K562 (cell line): Measurements from ENCODE around the gene PRSS1. TPM values are rescaled to one million over a fixed set of nuclear protein-coding genes. Genes with fewer than 3 reads are reported as not detected.
A peak's percentile ranks its signal among the peaks of the same experiment; 100 is the strongest.

Experiments used
- ATAC-seq: fragments of 200-7000 bp; cut with Tn5 transposase; 3 replicates; pipeline ENCODE4 v1.9.1; 2020; ENCODE audit warnings: moderate library complexity
- BruUV-seq: library from RNA; stranded (reverse); fragments of 400-500 nt; replicated peaks from 2 replicates; lab custom pipeline; 2021; lab: Mats Ljungman, UMichigan
- CTCF ChIA-PET: fragments of 300-600 bp; formaldehyde crosslinking; extraction: SDS; loops from one replicate; lab custom pipeline; 2021; ENCODE audit warnings: low intra/inter-chr PET ratio; lab: Yijun Ruan, JAX
- POLR2A ChIA-PET: fragments of 300-600, 350-650 bp; sonication (Branson Sonifier 250); formaldehyde crosslinking; extraction: SDS; loops from one replicate; lab custom pipeline; 2021; ENCODE audit warnings: antibody characterized with exemption, inconsistent platforms; lab: Yijun Ruan, JAX
- DNase-seq, 4 experiments: peaks; one replicate each; pipeline versions ENCODE4 v3.0.0 to v3.0.0-alpha.2; 2011 to 2018; ENCODE audit warnings: low spot score in 3 of 4, mixed read lengths in 3 of 4; ENCODE audit errors: extremely low read depth in 1 of 4
- FAIRE-seq: peaks from 2 replicates; lab custom pipeline; 2011; peaks lifted over from hg19 to GRCh38; lab: Jason Lieb, UNC
- H2AFZ ChIP-seq: 2 replicates; pipeline ENCODE4 v1.6.0; 2011; ENCODE audit warnings: low read depth, low read length, control low read depth, inconsistent platforms
- H3K27ac ChIP-seq: fragments of 200-600 bp; 3 replicates; pipeline ENCODE4 v1.8.0; 2011; ENCODE audit warnings: low read depth, mild to moderate bottlenecking, control low read depth, inconsistent platforms, low read length, moderate library complexity, mixed read lengths; ENCODE audit errors: extremely low read depth
- H3K27me3 ChIP-seq, 2 experiments: fragments of 300-600 bp in 1 of 2; 2 replicates in 1 of 2; 3 replicates in 1 of 2; pipeline versions ENCODE4 v1.6.0 to v1.8.0; 2011; ENCODE audit warnings: inconsistent platforms in 2 of 2, low read length in 2 of 2, mild to moderate bottlenecking in 1 of 2, mixed read lengths in 1 of 2, moderate library complexity in 1 of 2; ENCODE audit not compliant: control insufficient read depth in 2 of 2, insufficient read depth in 2 of 2
- H3K36me3 ChIP-seq: fragments of 300-600 bp; 3 replicates; pipeline ENCODE4 v1.8.0; 2011; ENCODE audit warnings: mild to moderate bottlenecking, low read length, inconsistent platforms; ENCODE audit not compliant: control insufficient read depth, insufficient read depth
- H3K4me1 ChIP-seq, 2 experiments: fragments of 200-600 bp in 1 of 2; replicated peaks in 1 of 2; 2 replicates in 1 of 2; 3 replicates in 1 of 2; pipeline versions ENCODE4 v1.5.1 to v1.8.0; 2011; ENCODE audit warnings: inconsistent platforms in 2 of 2, low read length in 2 of 2, mild to moderate bottlenecking in 1 of 2, mixed read lengths in 1 of 2, moderate library complexity in 1 of 2; ENCODE audit not compliant: control insufficient read depth in 2 of 2, insufficient read depth in 2 of 2
- H3K4me2 ChIP-seq: 2 replicates; pipeline ENCODE4 v1.6.1; 2011; ENCODE audit warnings: low read length, control low read depth, inconsistent platforms, mixed read lengths; ENCODE audit not compliant: insufficient read depth
- H3K4me3 ChIP-seq: fragments of 200-600 bp; sonication (generic), shearing (Covaris generic); 2 replicates; pipeline ENCODE4 v1.5.1; 2016; ENCODE audit warnings: control low read depth, inconsistent platforms
- H3K79me2 ChIP-seq: fragments of 200-600 bp; 3 replicates; pipeline ENCODE4 v1.8.0; 2011; ENCODE audit warnings: low read length, inconsistent platforms; ENCODE audit not compliant: control insufficient read depth, insufficient read depth
- H3K9ac ChIP-seq, 2 experiments: 2 replicates each; pipeline versions ENCODE4 v1.6.0 to v1.6.1; 2011; ENCODE audit warnings: low read depth in 2 of 2, low read length in 2 of 2, control low read depth in 1 of 2, inconsistent platforms in 1 of 2, mild to moderate bottlenecking in 1 of 2, mixed read lengths in 1 of 2; ENCODE audit not compliant: insufficient read depth in 1 of 2
- H3K9me1 ChIP-seq: one replicate; pipeline ENCODE4 v1.6.0; 2011; ENCODE audit warnings: inconsistent platforms, mild to moderate bottlenecking, low read length, moderate library complexity; ENCODE audit not compliant: control insufficient read depth, insufficient read depth
- H3K9me3 ChIP-seq: replicated peaks from 2 replicates; pipeline ENCODE4 v1.5.1; 2011; ENCODE audit warnings: low read depth, low read length, inconsistent platforms; ENCODE audit not compliant: control insufficient read depth, insufficient read depth
- H4K20me1 ChIP-seq: replicated peaks from 2 replicates; pipeline ENCODE4 v1.6.1; 2011; ENCODE audit warnings: low read length, inconsistent platforms, mixed read lengths; ENCODE audit not compliant: control insufficient read depth, insufficient read depth
- BCLAF1 ChIP-seq, 2 experiments: fragments of 450-650 bp in 1 of 2; IDR thresholded peaks; 2 replicates each; pipeline ENCODE4 v1.6.1; 2011 to 2017; ENCODE audit warnings: low read depth in 2 of 2, antibody characterized with exemption in 1 of 2, borderline replicate concordance in 1 of 2, low read length in 1 of 2, mild to moderate bottlenecking in 1 of 2, mixed read lengths in 1 of 2; ENCODE audit not compliant: control insufficient read depth in 1 of 2
- CREB1 ChIP-seq, 2 experiments: sonication (generic) in 1 of 2; formaldehyde crosslinking in 1 of 2; IDR thresholded peaks; 2 replicates each; pipeline versions ENCODE4 v1.6.1 to v1.8.0; 2012 to 2022; ENCODE audit warnings: inconsistent platforms in 1 of 2, mild to moderate bottlenecking in 1 of 2, missing genetic modification reagents in 1 of 2, moderate library complexity in 1 of 2
- DPF2 ChIP-seq: fragments of 450-650 bp; IDR thresholded peaks from 2 replicates; pipeline ENCODE4 v1.6.1; 2016
- IRF2 ChIP-seq: sonication (generic); formaldehyde crosslinking; IDR thresholded peaks from 2 replicates; pipeline ENCODE4 v1.8.1; 2022; ENCODE audit warnings: mild to moderate bottlenecking, missing genetic modification reagents
- MAFK ChIP-seq: IDR thresholded peaks from 2 replicates; pipeline ENCODE4 v1.6.1; 2011; ENCODE audit warnings: low read length, improper control_type of control experiment
- PHTF2 ChIP-seq: fragments of 250-450 bp; sonication (Bioruptor Pico); IDR thresholded peaks from 2 replicates; pipeline ENCODE4 v1.5.0; 2021; ENCODE audit warnings: mild to moderate bottlenecking
- SAFB2 ChIP-seq: fragments of 200-400 bp; formaldehyde crosslinking; IDR thresholded peaks from 2 replicates; pipeline ENCODE4 v1.6.1; 2018; ENCODE audit warnings: borderline replicate concordance, low read length, low read depth, moderate library complexity; ENCODE audit not compliant: severe bottlenecking
- SRSF1 ChIP-seq: fragments of 200-400 bp; formaldehyde crosslinking; IDR thresholded peaks from 2 replicates; pipeline ENCODE4 v1.6.1; 2017; ENCODE audit warnings: mild to moderate bottlenecking, low read depth, low read length, moderate library complexity
- THRAP3 ChIP-seq: fragments of 450-650 bp; IDR thresholded peaks from 2 replicates; pipeline ENCODE4 v1.6.1; 2016; ENCODE audit warnings: mild to moderate bottlenecking, inconsistent platforms, borderline replicate concordance
- ZNF384 ChIP-seq: IDR thresholded peaks from 2 replicates; pipeline ENCODE4 v1.6.1; 2012; ENCODE audit warnings: low read depth, low read length, improper control_type of control experiment
- ZNF79 ChIP-seq: fragments of 250-450 bp; sonication (Bioruptor Pico); IDR thresholded peaks from 2 replicates; pipeline ENCODE4 v1.4.0; 2020; ENCODE audit warnings: low read depth, mild to moderate bottlenecking, moderate library complexity
- whole genome bisulfite sequencing: fragments of 100-300 bp; shearing (Covaris generic); methylation state at CpG from one replicate; pipeline ENCODE4 v1.1.6; 2016; ENCODE audit warnings: low coverage, mixed read lengths; ENCODE audit not compliant: insufficient coverage; ENCODE audit errors: missing lambda C conversion rate; 5-methylcytosine and 5-hydroxymethylcytosine counted together
- in situ Hi-C: fragments of 300-500 bp; cut with MboI; formaldehyde crosslinking; loops from 4 replicates; pipeline ENCODE4 v1.15.0; 2018; ENCODE audit warnings: inconsistent platforms, mixed read lengths
- intact Hi-C: fragments of 100-400 bp; cut with micrococcal nuclease; formaldehyde crosslinking; loops from 2 replicates; pipeline ENCODE4 v1.14.2; 2022
- polyA plus RNA-seq, 8 experiments: library from polyadenylated mRNA; depleted of rRNA in 4 of 8; stranded (reverse) in 5 of 8; unstranded in 3 of 8; fragments of >200 nt; fragmentation: Nextera tagmentation in 2 of 8; fragmentation: Illumina TruSeq in 1 of 8; extraction: Ambion mirVana in 2 of 8; extraction: Trizol in 1 of 8; gene quantifications; 2 replicates each; pipeline versions ENCODE4 v1.2.1 to v1.2.3, GENCODE V29; 2011 to 2014; ENCODE audit warnings: inconsistent platforms in 1 of 8, missing spikeins in 1 of 8
- total RNA-seq, 7 experiments: library from RNA; depleted of rRNA in 6 of 7; stranded (reverse); fragments of >200 nt in 6 of 7; fragmentation: Illumina TruSeq in 2 of 7; extraction: Trizol in 2 of 7; gene quantifications; 2 replicates each; pipeline versions ENCODE4 v1.2.1 to v1.2.3, GENCODE V29; 2011 to 2021; ENCODE audit warnings: low replicate concordance in 1 of 7

PRSS1 gene
- total and polyA plus RNA-seq, 9 of the 15 experiments (the other 6 are each of a cell fraction or from before 2014, with no cell fraction given) = 0.07 to 6.6 (median 0.20) TPM; not detected in 6

- 0 out of 2 replicates have a peak, but pooled peaks have one; percentile 78 for TF ChIP-seq IRF2
Observed at GRCh38 chr7:142798451-142799436, 49.5 kb downstream of the PRSS1 start (continued).

- CTCF ChIA-PET = no interaction called here
Observed at GRCh38 chr7:142799437-142799835, 50.2 kb downstream of the PRSS1 start.

More at GRCh38 chr7:142799437-142799835, 50.2 kb downstream of the PRSS1 start:
- POLR2A ChIA-PET = interaction anchor here (0.6 kb wide), 1 partner anchor 226 kb away, joined by 3 read pairs; no protein-coding TSS in a partner anchor
- intact Hi-C loops = no loop called here
- no peak for DNase-seq
- WGBS = 21% methylated on average over 3 of the region's 3 CpGs
- no peak overlapping the region for H3K4me2 ChIP-seq
- H3K79me2 ChIP-seq = no peaks in the 10 kb centered on the region; the same call in 2 of the 3 replicates
- no peak for FAIRE-seq
- no peaks in the 10 kb centered on the region for H3K36me3 ChIP-seq
- H3K9me1 ChIP-seq = no peaks in the 10 kb centered on the region
- no peak overlapping the region for H2AFZ ChIP-seq
- H3K4me1 ChIP-seq = peaks cover 4 to 10% of the 10 kb centered on the region in 2 experiments; a peak in 3 of 5 replicates
- in situ Hi-C loops = loop anchor here (25.0 kb wide), 1 partner anchor 162 kb away; no protein-coding TSS in a partner anchor
- ATAC-seq = no peak
- H4K20me1 ChIP-seq = no peaks in the 10 kb centered on the region
- H3K4me3 ChIP-seq = no peak overlapping the region
- H3K27me3 ChIP-seq = peaks cover 9 to 38% of the 10 kb centered on the region in 2 experiments
- H3K9me3 ChIP-seq = no peaks in the 10 kb centered on the region
- no peak overlapping the region for H3K9ac ChIP-seq
- TF ChIP-seq CREB1 (IDR thresholded peaks at IDR 0.05) (no peak), CREB1 (CRISPR knock-in tag; IDR thresholded peaks at IDR 0.05) (no peak), ZNF79 (CRISPR knock-in tag) (no peak), ZNF384 (no peak), SRSF1 (no peak), PHTF2 (no peak), DPF2 (no peak), BCLAF1 (IDR thresholded peaks at IDR 0.05; ENCODE audit: borderline replicate concordance in 1 of 2, control insufficient read depth in 1 of 2, low read depth in 2 of 2, low read length in 1 of 2) (no peak), THRAP3 (no peak), MAFK (no peak), SAFB2 (no peak)
- no TSS peak for BruUV-seq
- no peak overlapping the region for H3K27ac ChIP-seq
